BLaER1 treated with 17β-estradiol and CSF1 and Interleukin-3, amounts not matched to agents 10 nM and 100 nM (cell line): Measurements from ENCODE around the gene N4BP2.

Source experiments
- H3K27ac ChIP-seq, 11 experiments: shearing (Covaris generic); formaldehyde crosslinking; 2 replicates each; pipeline ENCODE4 v1.8.1; 2022
- H3K27me3 ChIP-seq, 11 experiments: shearing (Covaris generic); formaldehyde crosslinking; 2 replicates each; pipeline ENCODE4 v1.8.1; 2022
- H3K36me3 ChIP-seq, 11 experiments: shearing (Covaris generic); formaldehyde crosslinking; 2 replicates each; pipeline ENCODE4 v1.8.1; 2022
- H3K4me1 ChIP-seq, 10 experiments: shearing (Covaris generic); formaldehyde crosslinking; 2 replicates each; pipeline ENCODE4 v1.8.1; 2022
- H3K4me2 ChIP-seq, 11 experiments: shearing (Covaris generic); formaldehyde crosslinking; 2 replicates each; pipeline ENCODE4 v1.8.1; 2022
- H3K4me3 ChIP-seq, 10 experiments: shearing (Covaris generic); formaldehyde crosslinking; 2 replicates each; pipeline ENCODE4 v1.8.1; 2022
- H3K9ac ChIP-seq, 11 experiments: shearing (Covaris generic); formaldehyde crosslinking; 2 replicates each; pipeline ENCODE4 v1.8.1; 2022
- H3K9me3 ChIP-seq, 11 experiments: shearing (Covaris generic); formaldehyde crosslinking; replicated peaks in 1 of 11; 2 replicates each; pipeline ENCODE4 v1.8.1; 2022
- H4K20me1 ChIP-seq, 11 experiments: shearing (Covaris generic); formaldehyde crosslinking; 2 replicates each; pipeline ENCODE4 v1.8.1; 2022
- Cebpa-rat ChIP-seq, 11 experiments: shearing (Covaris generic); IDR thresholded peaks; 2 replicates each; pipeline ENCODE4 v1.8.1; 2022

The N4BP2 gene

GRCh38 chr4:40186665-40187014 is 130.0 kb downstream of the N4BP2 start:
- peak overlapping the region; percentile 68 to 89 (median 74) for H3K4me2 ChIP-seq
- no peaks in the 10 kb centered on the region for H4K20me1 ChIP-seq
- H3K27ac ChIP-seq: peak overlapping the region in 9 of 11 experiments; percentile 72 to 91 (median 83); a peak in 18 of 22 replicates
- no peaks in the 10 kb centered on the region for H3K36me3 ChIP-seq
- H3K4me1 ChIP-seq: peaks cover 52 to 72% (median 62%) of the 10 kb centered on the region in 10 experiments
- TF ChIP-seq Cebpa-rat (IDR thresholded peaks at IDR 0.05): no peak
- peak overlapping the region in 9 of 11 experiments; percentile 59 to 76 (median 67); a peak in 14 of 22 replicates for H3K9ac ChIP-seq
- no peak overlapping the region for H3K4me3 ChIP-seq
- no peaks in the 10 kb centered on the region for H3K27me3 ChIP-seq
- H3K9me3 ChIP-seq: no peaks in the 10 kb centered on the region

- Histone ChIP-seq H3K4me2 (peak overlapping the region in 3 of 11 experiments; percentile 73 to 75 (median 74); a peak in 4 of 22 replicates), H4K20me1 (no peaks in the 10 kb centered on the region), H3K27ac (peak overlapping the region in 5 of 11 experiments; percentile 72 to 91 (median 81); a peak in 6 of 22 replicates), H3K4me3 (no peak overlapping the region), H3K4me1 (peaks cover 52 to 72% (median 61%) of the 10 kb centered on the region in 10 experiments), H3K9ac (no peak overlapping the region), H3K27me3 (no peaks in the 10 kb centered on the region), H3K9me3 (no peaks in the 10 kb centered on the region), H3K36me3 (no peaks in the 10 kb centered on the region)
- no peak for TF ChIP-seq Cebpa-rat (IDR thresholded peaks at IDR 0.05)
Observed at GRCh38 chr4:40187386-40187906, 130.8 kb downstream of the N4BP2 start.

GRCh38 chr4:40190019-40190418 is 133.4 kb downstream of the N4BP2 start:
- H3K9ac ChIP-seq: no peak overlapping the region
- no peaks in the 10 kb centered on the region for H3K36me3 ChIP-seq
- no peak overlapping the region; a peak in 1 of 22 replicates for H3K4me2 ChIP-seq
- no peak overlapping the region for H3K4me3 ChIP-seq
- H3K27ac ChIP-seq: no peak overlapping the region
- peaks cover 50 to 73% (median 67%) of the 10 kb centered on the region in 10 experiments for H3K4me1 ChIP-seq
- no peak for TF ChIP-seq Cebpa-rat (IDR thresholded peaks at IDR 0.05)
- 0 out of 22 replicates have a peak, but pooled peaks cover 0 to 4% (median 0%) of the 10 kb centered on the region in 11 experiments for H3K27me3 ChIP-seq
- no peaks in the 10 kb centered on the region for H3K9me3 ChIP-seq
- no peaks in the 10 kb centered on the region for H4K20me1 ChIP-seq

- Histone ChIP-seq H3K27ac (peak overlapping the region in 4 of 11 experiments; percentile 7 to 53 (median 32); a peak in 4 of 22 replicates), H3K9me3 (no peaks in the 10 kb centered on the region), H3K9ac (peak overlapping the region in 1 of 11 experiments; percentile 3; a peak in 1 of 22 replicates), H4K20me1 (no peaks in the 10 kb centered on the region), H3K4me3 (no peak overlapping the region), H3K36me3 (no peaks in the 10 kb centered on the region), H3K4me2 (peak overlapping the region in 8 of 11 experiments; percentile 43 to 97 (median 94); a peak in 16 of 22 replicates), H3K27me3 (0 out of 22 replicates have a peak, but pooled peaks cover 0 to 4% (median 0%) of the 10 kb centered on the region in 11 experiments), H3K4me1 (peaks cover 49 to 75% (median 70%) of the 10 kb centered on the region in 10 experiments)
- no peak for TF ChIP-seq Cebpa-rat (IDR thresholded peaks at IDR 0.05)
Observed at GRCh38 chr4:40190465-40190864, 133.8 kb downstream of the N4BP2 start.

- H3K9ac ChIP-seq: peak overlapping the region in 2 of 11 experiments; percentile 3 to 10; a peak in 2 of 22 replicates
- peak overlapping the region in 6 of 11 experiments; percentile 7 to 53 (median 32); a peak in 5 of 22 replicates for H3K27ac ChIP-seq
- no peaks in the 10 kb centered on the region for H3K9me3 ChIP-seq
- peaks cover 44 to 79% (median 70%) of the 10 kb centered on the region in 10 experiments for H3K4me1 ChIP-seq
- H3K4me3 ChIP-seq: no peak overlapping the region
- H3K36me3 ChIP-seq: no peaks in the 10 kb centered on the region
- 0 out of 22 replicates have a peak, but pooled peaks cover 0 to 4% (median 0%) of the 10 kb centered on the region in 11 experiments for H3K27me3 ChIP-seq
- peak in 1 of 11 experiments; percentile 4; a peak in 1 of 22 replicates for TF ChIP-seq Cebpa-rat (IDR thresholded peaks at IDR 0.05)
- peak overlapping the region in 10 of 11 experiments; percentile 2 to 97 (median 90); a peak in 20 of 22 replicates for H3K4me2 ChIP-seq
- H4K20me1 ChIP-seq: no peaks in the 10 kb centered on the region
Observed at GRCh38 chr4:40190880-40191815, 134.5 kb downstream of the N4BP2 start.

- Histone ChIP-seq H3K27ac (peak overlapping the region in 10 of 11 experiments; percentile 26 to 88 (median 70); a peak in 18 of 22 replicates), H3K4me2 (peak overlapping the region; percentile 63 to 98 (median 94)), H3K27me3 (0 out of 22 replicates have a peak, but pooled peaks cover 0 to 4% (median 0%) of the 10 kb centered on the region in 11 experiments), H3K9me3 (no peaks in the 10 kb centered on the region), H3K36me3 (no peaks in the 10 kb centered on the region), H3K9ac (peak overlapping the region in 8 of 11 experiments; percentile 2 to 70 (median 56); a peak in 13 of 22 replicates), H3K4me3 (0 out of 20 replicates have a peak overlapping the region, but pooled peaks of 2 of the 10 experiments have one; percentile 19 to 34), H3K4me1 (peaks cover 51 to 73% (median 64%) of the 10 kb centered on the region in 10 experiments), H4K20me1 (no peaks in the 10 kb centered on the region)
- TF ChIP-seq Cebpa-rat (IDR thresholded peaks at IDR 0.05): no peak
Observed at GRCh38 chr4:40192114-40193015, 135.7 kb downstream of the N4BP2 start.

GRCh38 chr4:40193016-40193571 is 136.4 kb downstream of the N4BP2 start:
- Histone ChIP-seq H4K20me1 (peaks cover 0 to under 1% (median 0%) of the 10 kb centered on the region in 11 experiments; a peak in 2 of 22 replicates), H3K4me2 (peak overlapping the region; percentile 63 to 98 (median 94)), H3K27me3 (0 out of 22 replicates have a peak, but pooled peaks cover 0 to 4% (median 0%) of the 10 kb centered on the region in 11 experiments), H3K9ac (peak overlapping the region in 8 of 11 experiments; percentile 2 to 70 (median 56); a peak in 14 of 22 replicates), H3K4me1 (peaks cover 59 to 70% (median 65%) of the 10 kb centered on the region in 10 experiments), H3K9me3 (no peaks in the 10 kb centered on the region), H3K36me3 (no peaks in the 10 kb centered on the region), H3K4me3 (peak overlapping the region in 2 of 10 experiments; percentile 19 to 34; a peak in 1 of 20 replicates), H3K27ac (peak overlapping the region in 10 of 11 experiments; percentile 26 to 88 (median 72); a peak in 19 of 22 replicates)
- no peak for TF ChIP-seq Cebpa-rat (IDR thresholded peaks at IDR 0.05)
